HG02763 (cell line): ENCODE measurements around the gene DEDD.

Experiments used
- ATAC-seq: cut with Tn5 transposase; IDR thresholded peaks from one replicate; pipeline ENCODE4 v1.9.1; 2021; ENCODE audit warnings: mild to moderate bottlenecking, moderate library complexity; ENCODE audit not compliant: unreplicated experiment

The DEDD gene

DNA sequence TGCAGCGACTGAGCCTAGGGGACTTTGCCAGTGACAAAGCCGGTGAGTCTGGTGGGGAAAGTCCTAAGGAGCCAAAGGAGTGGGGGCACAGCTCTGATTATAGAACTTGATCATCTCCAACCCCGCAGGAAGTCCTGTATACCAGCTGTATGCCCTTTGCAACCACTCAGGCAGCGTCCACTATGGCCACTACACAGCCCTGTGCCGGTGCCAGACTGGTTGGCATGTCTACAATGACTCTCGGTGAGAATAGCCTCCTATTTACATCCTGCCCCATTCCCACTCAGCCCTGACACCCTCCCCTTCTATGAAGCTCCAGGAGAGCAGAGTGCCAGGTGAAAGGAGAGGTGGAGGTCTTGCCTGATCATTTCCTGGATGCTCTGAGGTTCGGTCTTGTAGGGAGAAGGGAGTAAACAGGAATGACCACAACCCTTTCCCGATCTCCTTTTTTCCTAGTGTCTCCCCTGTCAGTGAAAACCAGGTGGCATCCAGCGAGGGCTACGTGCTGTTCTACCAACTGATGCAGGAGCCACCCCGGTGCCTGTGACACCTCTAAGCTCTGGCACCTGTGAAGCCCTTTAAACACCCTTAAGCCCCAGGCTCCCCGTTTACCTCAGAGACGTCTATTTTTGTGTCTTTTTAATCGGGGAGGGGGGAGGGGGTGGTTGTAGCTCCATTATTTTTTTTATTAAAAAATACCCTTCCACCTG, 32.6 kb upstream of the DEDD start:
- ATAC-seq: no peak

GRCh38 chr1:161163793-161164192, 31.3 kb upstream of the DEDD start:
- no peak for ATAC-seq

- no peak for ATAC-seq
Measured at GRCh38 chr1:161162806-161163205, 30.3 kb upstream of the DEDD start.

DNA sequence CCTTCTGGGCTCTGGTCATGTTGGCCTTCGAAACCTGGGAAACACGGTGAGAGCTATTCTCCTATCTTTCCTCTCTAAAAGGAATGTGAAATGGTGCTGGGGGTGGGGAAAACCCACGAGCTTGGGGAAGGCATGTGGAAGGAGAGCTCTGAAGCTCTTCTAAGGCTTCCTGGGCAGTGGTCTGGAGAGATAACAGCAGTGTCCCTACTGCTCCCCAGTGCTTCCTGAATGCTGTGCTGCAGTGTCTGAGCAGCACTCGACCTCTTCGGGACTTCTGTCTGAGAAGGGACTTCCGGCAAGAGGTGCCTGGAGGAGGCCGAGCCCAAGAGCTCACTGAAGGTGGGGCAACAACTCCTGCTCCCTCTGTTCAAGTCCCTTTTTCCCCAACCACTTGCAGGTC, 29.6 kb upstream of the DEDD start:
- ATAC-seq: no peak

GRCh38 chr1:161161652-161162051, 29.2 kb upstream of the DEDD start:
- no peak for ATAC-seq

- ATAC-seq: no peak
Measured at GRCh38 chr1:161160671-161161145, 28.2 kb upstream of the DEDD start.

- peak; percentile 11 for ATAC-seq
Measured at GRCh38 chr1:161159913-161160243, 27.4 kb upstream of the DEDD start.

- ATAC-seq: peak; percentile 88
Measured at GRCh38 chr1:161159087-161159912, 26.8 kb upstream of the DEDD start, which contains the start of gene USP21. TSS of gene USP21 (plus strand) at chr1:161159500. CDS start at chr1:161160641, 1,141 bp downstream.

DNA sequence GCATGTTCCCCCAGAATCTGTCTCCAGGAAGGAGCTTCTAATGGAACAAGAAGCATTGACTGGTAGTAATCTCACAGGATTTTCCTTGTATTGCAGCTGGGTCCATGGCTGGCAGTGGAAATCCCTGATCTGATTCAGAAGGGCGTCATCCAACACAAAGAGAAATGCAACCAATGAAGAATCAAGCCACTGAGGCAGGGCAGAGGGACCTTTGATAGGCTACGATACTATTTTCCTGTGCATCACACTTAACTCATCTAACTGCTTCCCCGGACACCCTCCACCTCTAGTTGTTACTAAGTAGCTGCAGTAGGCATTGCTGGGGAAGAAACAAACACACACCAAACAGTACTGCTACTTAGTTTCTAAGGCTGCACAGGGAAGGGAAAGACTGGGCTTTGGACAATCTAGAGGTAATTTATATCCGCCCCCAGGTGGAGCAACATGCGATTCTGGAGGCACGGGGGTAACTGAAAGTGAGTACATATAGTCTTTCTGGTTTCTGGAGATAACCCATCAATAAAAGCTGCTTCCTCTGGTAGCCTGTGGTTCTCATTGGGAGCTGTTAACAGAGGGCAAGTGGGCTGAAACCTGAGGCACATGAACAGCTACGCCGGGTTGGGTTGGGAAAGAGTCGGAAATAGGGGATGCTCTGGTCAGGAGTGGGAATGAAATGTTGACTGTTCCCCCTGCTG, 26.0 kb upstream of the DEDD start:
- ATAC-seq: no peak

DNA sequence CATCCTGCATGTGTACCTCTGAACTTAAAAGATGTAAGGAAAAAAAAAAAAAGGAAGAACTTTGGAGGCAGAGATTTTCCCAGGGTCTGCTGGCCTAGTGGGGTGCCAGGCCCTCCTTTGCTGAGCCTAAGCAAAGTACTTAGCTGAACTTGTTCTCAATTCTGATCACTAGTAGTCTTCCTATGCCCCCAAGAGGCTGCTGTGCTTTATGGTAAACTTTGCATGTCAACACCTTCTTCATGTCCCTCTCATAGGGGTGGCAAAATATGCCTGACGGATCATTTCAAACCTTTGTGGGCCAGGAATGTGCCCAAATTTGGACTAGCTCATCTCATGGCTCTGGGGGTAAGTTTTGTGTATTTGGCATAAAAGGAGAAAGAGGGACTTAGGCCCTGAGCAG, 25.4 kb upstream of the DEDD start:
- no peak for ATAC-seq

- peak; percentile 74 for ATAC-seq
Measured at GRCh38 chr1:161153682-161154337, 21.3 kb upstream of the DEDD start, which contains the start of gene UFC1. TSS of gene UFC1 (plus strand) at chr1:161153978. CDS start at chr1:161153998, 20 bp downstream.

GRCh38 chr1:161153176-161153575, 20.7 kb upstream of the DEDD start:
- no peak for ATAC-seq

DNA sequence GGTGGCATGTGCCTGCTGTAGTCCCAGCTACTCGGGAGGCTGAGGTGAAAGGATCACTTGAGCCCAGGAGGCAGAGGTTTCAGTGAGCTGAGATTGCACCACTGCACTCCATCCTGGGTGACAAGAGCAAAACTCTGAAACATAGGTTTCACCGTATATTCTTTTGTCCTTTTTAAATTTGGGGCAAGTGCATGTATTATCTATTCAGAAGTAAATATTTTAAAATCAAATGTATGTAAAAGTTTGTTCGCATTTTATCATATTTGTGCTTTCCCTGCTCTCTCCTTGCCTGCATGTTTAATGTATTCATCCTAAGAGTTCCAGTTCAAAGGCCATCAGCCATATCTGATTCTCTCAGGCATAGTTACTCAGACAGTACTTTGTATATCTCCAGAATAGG, 13.4 kb upstream of the DEDD start:
- ATAC-seq: no peak

- no peak for ATAC-seq
Measured at GRCh38 chr1:161140755-161141400, 8.4 kb upstream of the DEDD start.

DNA sequence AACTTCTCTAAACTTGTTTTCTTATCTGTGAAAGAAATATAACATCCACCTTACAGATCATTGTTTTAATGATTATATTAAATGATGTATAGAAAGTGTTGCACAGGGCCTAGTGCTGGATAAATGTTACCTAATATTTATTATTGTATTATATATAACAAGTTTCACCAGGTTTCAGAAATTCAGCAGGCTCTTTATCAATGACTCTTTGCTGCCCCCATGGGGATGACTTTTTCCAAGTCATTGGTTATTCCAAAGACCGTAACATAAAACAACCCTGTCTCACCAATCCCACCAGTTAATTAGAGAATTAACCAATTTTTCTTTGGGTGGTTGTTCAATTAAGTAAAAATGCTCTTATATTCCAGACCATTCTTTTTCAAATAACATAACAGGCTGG, 7.3 kb upstream of the DEDD start:
- no peak for ATAC-seq

- no peak for ATAC-seq
Measured at GRCh38 chr1:161138431-161138830, 6.0 kb upstream of the DEDD start.

- ATAC-seq: no peak
Measured at GRCh38 chr1:161137881-161138280, 5.4 kb upstream of the DEDD start.

DNA sequence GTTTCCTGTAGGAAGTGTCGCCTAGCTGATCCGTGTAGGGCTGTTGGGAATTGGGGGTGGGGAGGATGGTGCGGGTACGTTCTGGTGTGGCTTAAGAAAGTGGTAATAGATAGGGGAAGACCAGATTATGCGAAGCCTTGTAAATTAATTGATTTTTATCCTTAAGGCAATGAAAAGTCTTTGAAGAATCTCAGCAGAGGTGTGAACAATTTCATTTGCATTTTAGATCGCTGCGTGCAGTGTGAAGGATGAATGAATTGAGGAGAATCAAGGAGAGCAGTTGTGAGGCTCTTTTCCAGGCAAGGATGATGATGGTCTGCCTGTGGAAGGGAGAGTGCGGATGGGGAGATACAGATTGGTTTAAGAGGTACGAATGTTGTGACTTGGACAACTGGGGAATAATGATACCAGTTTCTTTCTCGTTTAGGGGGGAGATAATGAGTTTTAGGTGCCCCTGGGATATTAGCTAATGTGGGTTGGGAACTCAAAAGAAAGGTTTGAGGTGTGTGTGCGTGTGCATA, 813 bp upstream of the DEDD start:
- no peak for ATAC-seq

DNA sequence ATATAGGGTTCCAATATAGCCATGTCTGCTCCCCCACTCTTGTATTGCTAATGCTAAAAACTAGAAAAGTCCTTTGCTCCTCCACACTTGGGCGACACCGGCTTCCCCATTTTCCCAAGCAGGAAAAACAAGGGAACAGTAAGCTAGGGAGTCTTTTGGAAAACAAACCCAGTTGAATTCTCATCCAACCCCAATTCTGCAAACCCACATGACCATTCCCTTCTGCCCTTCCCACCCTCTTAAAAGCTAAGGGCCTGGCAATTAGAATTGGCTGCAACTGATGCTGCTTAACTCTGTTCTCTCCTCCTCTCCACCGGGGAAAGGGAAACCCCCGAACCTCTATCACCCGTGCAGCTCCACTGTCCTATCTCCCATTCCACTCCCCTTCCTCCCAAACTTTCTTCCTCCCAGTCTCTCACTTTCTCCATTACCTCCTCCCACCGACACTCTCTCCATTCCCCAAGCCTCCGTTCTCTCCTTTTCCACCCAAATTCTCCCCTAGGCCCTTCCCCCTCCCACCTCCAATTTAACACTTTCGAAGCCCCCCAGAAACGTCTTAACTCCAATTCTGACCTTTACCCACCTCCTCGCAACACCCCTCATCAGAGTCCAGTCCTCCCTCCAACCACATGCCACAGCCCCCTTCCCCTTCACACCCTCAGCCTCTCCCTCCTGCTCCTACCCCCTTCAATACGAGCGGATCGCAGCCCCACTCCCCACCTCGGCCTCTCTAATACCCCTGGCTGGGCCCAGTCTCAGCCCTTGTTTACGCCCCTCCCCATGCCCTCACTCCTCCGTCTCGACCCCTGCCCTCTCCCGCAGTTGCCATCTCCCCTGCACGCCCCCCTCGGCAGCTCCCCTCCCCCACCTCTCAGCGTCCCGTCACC, 701 bp downstream of the DEDD start:
- ATAC-seq: no peak
